Fibroblast of skin of right biceps (primary cell): ENCODE data around the gene ITGAD.
"Not testable (repeated sequence)": the region's sequence is repeated elsewhere in the genome, so short reads cannot be mapped to it uniquely, and the experiment has no call there.

Experiments used
- DNase-seq: peaks from one replicate; pipeline ENCODE4 v3.0.0-alpha.2; 2013

The ITGAD gene

GRCh38 chr16:31407406-31407805 lies 14.3 kb downstream of the ITGAD start:
- no peak for DNase-seq

DNA sequence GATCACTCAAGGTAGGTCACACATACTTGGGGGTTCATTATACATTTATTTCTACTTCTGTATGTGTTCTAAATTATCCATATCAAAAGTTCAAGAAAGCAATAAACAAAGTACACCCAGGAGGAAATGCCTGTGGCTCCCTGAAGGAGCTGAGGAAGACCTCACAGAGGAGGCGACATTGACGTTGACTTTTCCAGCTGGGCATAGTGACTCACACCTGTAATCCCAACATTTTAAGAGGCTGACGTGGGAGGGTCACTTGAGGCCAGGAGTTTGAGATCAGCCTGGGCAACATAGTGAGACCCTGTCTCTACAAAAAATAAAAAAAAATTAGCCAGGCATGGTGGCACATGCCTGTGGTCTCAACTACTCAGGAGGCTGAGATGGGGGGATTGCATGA lies 16.3 kb downstream of the ITGAD start:
- DNase-seq: peak; percentile 47

DNA sequence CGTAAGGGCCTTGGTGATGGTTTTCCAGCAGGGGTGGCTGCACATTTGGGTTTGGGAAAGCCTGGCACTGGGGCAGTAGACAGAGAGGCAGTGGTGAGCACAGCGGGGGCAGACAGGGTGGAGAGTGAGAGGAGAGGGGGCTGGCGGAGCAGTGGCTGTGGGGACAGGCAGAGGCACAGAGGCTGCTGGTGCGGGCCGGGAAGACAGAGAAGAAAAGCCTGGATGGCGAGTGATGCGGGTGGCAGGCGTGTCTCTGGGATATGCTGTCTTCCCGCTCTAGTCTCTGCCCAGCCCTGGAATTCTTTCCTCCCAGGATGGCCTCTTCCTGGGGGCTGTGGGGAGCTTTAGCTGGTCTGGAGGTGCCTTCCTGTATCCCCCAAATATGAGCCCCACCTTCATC lies 16.9 kb downstream of the ITGAD start:
- no peak for DNase-seq

- DNase-seq: no peak
Observed at GRCh38 chr16:31411024-31411844, 18.1 kb downstream of the ITGAD start.

GRCh38 chr16:31412750-31413149 lies 19.6 kb downstream of the ITGAD start:
- DNase-seq: no peak

- no peak for DNase-seq
Observed at GRCh38 chr16:31413381-31413780, 20.2 kb downstream of the ITGAD start.

DNA sequence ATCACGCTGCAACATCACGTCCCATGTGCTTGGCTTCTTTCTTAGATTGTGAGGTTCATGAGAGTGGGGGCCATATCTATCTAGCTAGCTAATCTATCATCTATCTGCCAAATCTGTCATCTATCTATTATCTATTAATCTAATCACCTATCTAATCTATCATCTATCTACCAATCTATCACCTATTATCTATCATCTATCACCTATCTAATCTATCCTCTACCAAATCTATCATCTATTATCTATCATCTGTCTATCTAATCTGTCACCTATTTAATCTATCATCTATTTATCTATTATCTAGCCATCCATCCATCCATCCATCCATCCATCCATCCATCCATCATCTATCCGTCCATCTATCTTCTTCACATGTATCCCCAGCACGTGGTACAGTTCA lies 20.8 kb downstream of the ITGAD start:
- DNase-seq: no peak

DNA sequence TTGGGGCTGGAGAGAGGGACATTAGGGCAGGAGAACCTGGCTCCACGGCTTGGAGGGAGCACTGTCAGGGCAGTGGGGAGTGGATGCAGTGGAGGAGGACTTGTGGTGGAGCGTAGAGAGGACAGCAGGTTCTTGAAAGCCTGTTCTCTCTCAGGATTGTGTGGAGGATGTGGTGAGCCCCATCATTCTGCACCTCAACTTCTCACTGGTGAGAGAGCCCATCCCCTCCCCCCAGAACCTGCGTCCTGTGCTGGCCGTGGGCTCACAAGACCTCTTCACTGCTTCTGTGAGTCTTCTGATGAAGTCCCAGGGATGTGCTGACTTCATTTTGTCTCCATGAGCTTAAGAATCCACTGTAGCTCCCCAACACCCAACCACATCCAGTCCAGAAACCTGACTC lies 21.6 kb downstream of the ITGAD start:
- DNase-seq: no peak

- DNase-seq: no peak
Observed at GRCh38 chr16:31416371-31416770, 23.2 kb downstream of the ITGAD start.

DNA sequence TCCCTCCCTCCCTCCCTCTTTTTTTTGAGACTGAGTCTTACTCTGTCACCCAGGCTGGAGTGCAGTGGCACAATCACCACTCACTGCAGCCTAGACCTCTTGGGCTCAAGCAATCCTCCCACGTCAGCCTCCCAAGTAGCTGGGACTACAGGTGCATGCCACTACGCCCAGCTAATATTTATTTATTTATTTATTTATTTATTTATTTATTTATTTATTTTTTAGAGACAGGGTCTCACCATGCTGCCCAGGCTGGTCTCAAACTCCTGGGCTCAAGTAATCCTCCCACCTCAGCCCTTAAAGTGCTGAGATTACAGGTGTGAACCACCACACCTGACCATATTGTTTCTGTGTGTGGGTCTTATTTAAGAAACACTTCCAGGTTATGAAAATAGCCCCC lies 23.9 kb downstream of the ITGAD start:
- DNase-seq: not testable (repeated sequence)

GRCh38 chr16:31417916-31418315 lies 24.8 kb downstream of the ITGAD start:
- DNase-seq: no peak

- no peak for DNase-seq
Observed at GRCh38 chr16:31420037-31420436, 26.9 kb downstream of the ITGAD start.

GRCh38 chr16:31421587-31421986 lies 28.5 kb downstream of the ITGAD start:
- no peak for DNase-seq

DNA sequence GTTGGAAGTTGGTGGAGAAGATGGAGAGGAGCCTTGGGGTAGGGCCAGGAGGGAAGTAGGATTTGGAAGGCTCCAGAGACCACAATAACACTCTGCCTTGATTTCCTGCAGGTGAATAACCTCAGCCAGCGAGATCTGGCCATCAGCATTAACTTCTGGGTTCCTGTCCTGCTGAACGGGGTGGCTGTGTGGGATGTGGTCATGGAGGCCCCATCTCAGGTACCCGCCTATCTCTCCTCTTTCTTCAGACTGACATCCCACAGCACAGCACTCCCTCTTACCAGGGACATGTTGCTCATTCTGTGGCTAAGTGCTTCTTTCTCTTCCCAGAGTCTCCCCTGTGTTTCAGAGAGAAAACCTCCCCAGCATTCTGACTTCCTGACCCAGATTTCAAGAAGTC lies 30.1 kb downstream of the ITGAD start:
- no peak for DNase-seq

GRCh38 chr16:31423801-31424200 lies 30.7 kb downstream of the ITGAD start:
- DNase-seq: no peak

DNA sequence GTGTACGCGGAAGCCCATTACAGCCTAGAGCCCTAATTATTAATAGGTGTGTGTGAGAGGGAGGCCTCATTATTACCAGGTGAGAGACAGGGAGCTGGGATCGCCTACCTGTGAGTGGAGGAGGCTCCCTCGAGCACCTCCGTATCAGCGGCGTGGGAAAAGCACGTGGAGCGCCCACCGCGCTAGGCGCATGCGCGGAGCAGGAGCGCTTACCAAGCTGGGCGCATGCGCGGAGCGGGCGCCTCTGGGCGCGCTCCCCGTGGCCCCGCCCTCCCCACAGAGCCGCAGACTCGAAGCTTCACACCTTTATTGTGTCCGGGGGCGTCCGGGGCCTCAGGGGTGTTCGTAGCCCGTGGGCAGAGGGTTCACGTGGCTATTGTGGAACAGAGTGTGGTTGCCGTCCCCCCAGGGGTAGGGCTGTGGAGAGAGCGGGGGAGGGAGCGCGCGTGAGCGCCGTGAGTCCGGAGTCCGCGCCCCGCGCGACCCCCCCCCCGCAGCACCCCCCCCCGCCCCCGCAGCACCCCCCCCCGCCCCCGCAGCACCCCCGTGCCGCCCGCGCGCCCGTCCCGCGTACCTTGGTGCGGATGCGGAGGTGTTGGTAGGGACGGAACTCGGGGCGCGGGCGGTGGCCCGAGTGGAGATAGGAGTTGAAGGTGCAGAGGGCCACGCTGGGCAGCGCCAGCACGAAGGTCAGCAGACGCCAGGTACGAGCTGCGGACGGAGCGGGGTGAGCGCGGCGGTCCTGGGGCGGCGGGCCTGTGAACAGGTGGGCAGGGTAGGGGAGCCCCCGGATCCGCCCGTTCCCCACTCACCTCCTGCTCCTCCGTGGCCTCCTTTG lies 34.5 kb downstream of the ITGAD start:
- peak; percentile 39 for DNase-seq

DNA sequence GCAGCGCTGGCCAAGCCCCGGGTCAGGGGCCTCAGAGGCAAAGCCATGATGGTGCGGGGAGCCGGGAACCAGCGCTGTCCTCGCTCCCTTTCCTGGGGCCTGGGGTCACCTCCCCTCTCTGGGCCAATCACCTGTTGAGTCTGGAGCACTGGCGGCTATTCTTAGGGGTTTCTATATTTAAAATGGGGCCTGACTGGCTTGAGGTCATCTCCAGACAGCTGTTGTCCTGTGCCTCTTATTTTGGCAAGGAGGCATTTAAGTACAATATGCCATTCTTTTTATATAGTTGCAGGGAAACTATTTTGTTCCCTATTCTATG lies 35.1 kb downstream of the ITGAD start, which contains the start of gene COX6A2:
Gene COX6A2 (minus strand): TSS at position 82 of the 319 bp plus-strand sequence. CDS start 35 bp downstream, at position 47.
- no peak for DNase-seq

DNA sequence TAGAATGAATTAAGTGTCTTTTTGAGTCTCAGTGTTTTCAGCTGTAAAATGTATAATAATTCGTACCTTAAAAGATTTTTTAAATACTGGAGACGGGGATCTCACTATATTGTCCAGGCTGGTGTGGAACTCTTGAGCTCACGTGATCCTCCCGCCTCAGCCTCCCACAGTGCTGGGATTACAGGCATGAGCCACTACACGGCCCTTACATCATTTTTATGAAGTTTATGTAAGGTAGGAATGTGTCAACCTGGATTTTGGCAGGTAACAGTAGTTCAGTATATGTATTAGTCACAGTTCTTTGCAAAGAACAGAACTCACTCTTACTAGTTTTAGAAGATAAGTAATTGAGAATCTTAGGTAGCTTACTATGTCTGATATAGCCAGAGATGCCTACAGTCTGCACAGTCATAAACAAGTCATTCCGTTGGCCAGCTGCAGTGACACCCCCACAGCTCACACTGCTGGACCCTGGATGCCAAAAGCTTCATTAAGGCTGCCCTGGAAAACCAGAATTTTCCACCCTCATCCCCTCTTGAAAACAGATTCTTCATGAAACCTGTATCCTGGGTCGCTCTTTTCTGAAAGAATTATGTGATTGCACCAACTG lies 35.6 kb downstream of the ITGAD start:
- DNase-seq: no peak

DNA sequence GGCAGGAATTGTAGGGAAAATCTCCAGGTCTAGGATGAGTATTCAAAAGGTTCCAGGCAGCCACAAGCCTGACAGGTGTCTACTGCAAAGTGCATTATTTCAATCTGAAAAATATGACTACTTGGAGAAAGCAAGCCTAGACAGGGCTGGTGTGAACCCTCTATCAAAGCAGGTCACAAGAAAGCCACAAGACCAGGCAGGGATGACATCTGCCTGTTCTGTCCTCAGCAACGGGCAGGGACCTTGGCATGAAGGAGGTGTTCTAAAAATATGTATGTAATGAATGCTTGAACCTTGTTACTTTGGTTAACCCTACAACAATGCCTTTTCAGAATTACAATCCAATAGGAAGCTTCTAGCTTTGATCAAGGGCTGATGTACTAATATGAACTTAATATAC lies 36.2 kb downstream of the ITGAD start:
- DNase-seq: no peak

DNA sequence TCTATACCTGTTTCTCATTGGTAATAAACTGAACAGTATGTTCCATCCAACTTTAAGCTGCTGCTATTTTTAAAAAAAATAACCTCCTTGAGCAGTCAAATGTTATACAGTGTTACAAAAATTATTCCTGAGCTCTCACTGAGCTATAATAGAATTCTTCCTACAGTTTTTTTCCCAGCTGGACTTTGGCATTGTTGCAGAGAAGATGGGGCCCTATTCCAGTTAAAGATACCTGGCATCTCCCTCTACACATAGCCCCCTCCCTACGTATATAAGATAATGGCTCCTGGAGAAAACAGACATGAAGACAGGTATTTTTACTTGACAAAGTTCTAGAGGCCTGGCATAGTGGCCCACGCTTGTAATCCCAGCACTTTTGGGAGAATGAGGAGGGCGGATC lies 36.7 kb downstream of the ITGAD start:
- no peak for DNase-seq

DNA sequence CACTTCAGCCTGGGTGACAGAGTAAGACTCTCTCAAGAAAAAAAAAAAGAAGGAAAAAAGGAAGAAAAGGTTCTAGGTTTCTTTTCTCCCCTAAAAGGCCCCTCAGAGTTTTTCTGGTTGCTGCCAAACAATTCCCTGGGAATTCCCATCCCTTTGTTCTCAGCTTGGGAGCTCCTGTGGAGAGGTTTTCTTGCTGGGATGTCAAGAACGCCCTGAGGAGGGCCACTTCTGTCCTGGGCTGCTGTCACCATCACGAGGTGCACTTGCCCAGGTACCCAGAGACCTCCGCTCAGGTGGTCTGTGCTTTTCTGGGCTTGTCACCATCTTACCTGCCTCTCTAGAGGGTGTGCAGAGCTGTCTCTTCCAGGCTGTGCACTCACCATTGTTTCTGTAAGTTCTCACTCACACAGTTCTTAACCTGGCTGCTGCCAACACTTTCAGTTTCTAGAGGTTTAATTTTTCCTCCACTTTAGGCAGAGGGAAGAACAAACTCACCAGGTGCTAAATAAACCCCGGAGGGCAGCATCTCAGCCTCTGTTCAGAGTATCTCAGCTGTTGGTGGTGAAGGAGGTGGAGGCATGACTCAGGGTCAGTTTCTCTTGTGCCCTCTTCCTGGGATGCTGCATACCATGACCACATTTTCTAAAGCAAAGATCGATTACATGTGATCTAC lies 37.4 kb downstream of the ITGAD start:
- DNase-seq: no peak

GRCh38 chr16:31435341-31436220 lies 42.4 kb downstream of the ITGAD start:
- DNase-seq: no peak
